ENCODE measurements around the gene ARL13B. TPM values are rescaled to one million over a fixed set of nuclear protein-coding genes. Genes with fewer than 3 reads are reported as not detected.
A peak's percentile ranks its signal among the peaks of the same experiment; 100 is the strongest.
"Not testable (repeated sequence)": the region's sequence is repeated elsewhere in the genome, so short reads cannot be mapped to it uniquely, and the experiment has no call there.

Gene ARL13B
- total and polyA plus RNA-seq, 5 donors from 2014 or later, result 5.6 to 7.5 (median 6.4) TPM

DNA sequence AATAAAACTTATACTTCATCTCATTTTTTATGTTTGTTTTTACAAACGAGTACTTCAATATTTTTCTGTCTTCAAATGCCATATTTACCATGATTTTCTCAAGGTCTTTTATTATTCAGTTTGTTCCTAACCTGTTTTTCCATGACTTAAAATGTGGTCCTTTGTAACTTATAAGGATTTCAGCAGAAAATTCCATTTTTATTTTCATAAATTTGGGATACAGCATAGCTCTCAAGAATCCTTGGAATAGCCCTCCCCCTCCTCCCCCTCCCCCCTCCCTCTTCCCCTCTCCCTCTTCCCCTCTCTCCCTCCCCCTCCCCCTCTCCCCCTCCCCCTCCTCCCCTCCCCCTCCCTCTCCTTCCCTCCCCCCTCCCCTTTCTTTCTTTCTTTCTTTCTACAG lies 63.3 kb downstream of the ARL13B start:
- no peak for ATAC-seq (ENCODE audit: low read depth in 2 of 2)
- no peak overlapping the region for H3K4me3 Mint-ChIP-seq
- Histone ChIP-seq H3K4me1 (ENCODE audit: control insufficient read depth, insufficient read depth, low read length, poor library complexity, severe bottlenecking) (no peaks in the 10 kb centered on the region), H3K9me3 (ENCODE audit: control insufficient read depth in 2 of 2, low read length in 2 of 2) (no peaks in the 10 kb centered on the region), H3K27ac (ENCODE audit: insufficient read depth, low read length, poor library complexity, severe bottlenecking) (no peak overlapping the region), H3K4me3 (ENCODE audit: low read depth, low read length) (no peak overlapping the region), H3K36me3 (ENCODE audit: control insufficient read depth, insufficient read depth, low read length) (no peaks in the 10 kb centered on the region), H3K27me3 (ENCODE audit: control insufficient read depth, insufficient read depth, low read length) (no peaks in the 10 kb centered on the region)
- peaks cover 0 to 4% (median 0%) of the 10 kb centered on the region in 4 donors for H3K4me1 Mint-ChIP-seq
- H3K36me3 Mint-ChIP-seq, result peaks cover 3% of the 10 kb centered on the region
- peaks cover 0 to 1% (median 0%) of the 10 kb centered on the region in 7 donors for H3K9me3 Mint-ChIP-seq
- DNase-seq, result no peak
- no peak overlapping the region for H3K27ac Mint-ChIP-seq
- no peaks in the 10 kb centered on the region for H3K27me3 Mint-ChIP-seq

DNA sequence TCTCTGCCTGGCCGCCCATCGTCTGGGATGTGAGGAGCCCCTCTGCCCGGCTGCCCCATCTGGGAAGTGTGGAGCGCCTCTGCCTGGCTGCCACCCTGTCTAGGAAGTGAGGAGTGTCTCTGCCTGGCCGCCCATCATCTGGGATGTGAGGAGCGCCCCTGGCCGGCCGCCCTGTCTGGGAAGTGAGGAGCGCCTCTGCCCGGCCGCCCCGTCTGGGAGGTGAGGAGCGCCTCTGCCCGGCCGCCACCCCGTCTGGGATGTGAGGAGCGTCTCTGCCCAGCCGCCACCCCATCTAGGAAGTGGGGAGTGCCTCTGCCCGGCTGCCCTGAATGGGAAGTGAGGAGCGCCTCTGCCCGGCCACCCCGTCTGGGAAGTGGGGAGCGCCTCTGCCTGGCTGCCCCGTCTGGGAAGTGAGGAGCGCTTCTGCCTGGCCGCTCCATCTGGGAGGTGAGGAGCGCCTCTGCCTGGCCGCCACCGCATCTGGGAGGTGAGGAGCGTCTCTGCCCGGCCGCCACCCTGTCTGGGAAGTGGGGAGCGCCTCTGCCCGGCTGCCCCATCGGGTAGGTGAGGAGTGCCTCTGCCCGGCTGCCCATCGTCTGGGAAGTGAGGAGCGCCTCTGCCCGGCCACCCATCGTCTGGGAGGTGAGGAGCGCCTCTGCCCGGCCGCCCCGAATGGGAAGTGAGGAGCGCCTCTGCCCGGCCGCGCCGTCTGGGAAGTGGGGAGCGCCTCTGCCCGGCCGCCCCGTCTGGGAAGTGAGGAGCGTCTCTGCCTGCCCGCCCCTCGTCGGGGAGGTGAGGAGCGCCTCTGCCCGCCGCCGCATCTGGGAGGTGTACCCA lies 64.4 kb downstream of the ARL13B start:
- not testable (repeated sequence) for ATAC-seq (ENCODE audit: low read depth in 2 of 2); H3K4me1 Mint-ChIP-seq; H3K9me3 ChIP-seq (ENCODE audit: control insufficient read depth in 2 of 2, low read length in 2 of 2); H3K4me3 ChIP-seq (ENCODE audit: low read depth, low read length); H3K36me3 ChIP-seq (ENCODE audit: control insufficient read depth, insufficient read depth, low read length); H3K27ac Mint-ChIP-seq; H3K36me3 Mint-ChIP-seq; H3K27me3 ChIP-seq (ENCODE audit: control insufficient read depth, insufficient read depth, low read length); H3K27me3 Mint-ChIP-seq; H3K27ac ChIP-seq (ENCODE audit: insufficient read depth, low read length, poor library complexity, severe bottlenecking); H3K9me3 Mint-ChIP-seq; H3K4me3 Mint-ChIP-seq; DNase-seq; H3K4me1 ChIP-seq (ENCODE audit: control insufficient read depth, insufficient read depth, low read length, poor library complexity, severe bottlenecking)

DNA sequence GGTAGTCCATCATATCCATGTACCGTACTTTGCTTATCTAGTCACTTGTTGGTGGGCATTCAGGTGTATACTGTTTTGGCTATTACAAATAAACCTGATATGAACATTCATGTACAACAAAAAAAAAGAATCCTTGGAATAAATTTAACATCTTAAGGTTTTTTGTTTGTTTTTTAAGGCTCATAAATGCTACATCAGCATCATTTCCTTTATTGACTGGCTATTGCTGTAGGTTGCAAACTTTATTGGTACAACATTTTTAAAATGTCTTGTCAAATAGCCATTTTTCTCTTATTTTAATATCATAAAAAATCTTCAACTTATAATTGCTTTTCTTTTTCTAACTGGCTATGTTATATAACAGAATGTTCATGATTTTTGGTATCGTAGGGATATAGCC lies 66.6 kb downstream of the ARL13B start:
- H3K27me3 ChIP-seq (ENCODE audit: control insufficient read depth, insufficient read depth, low read length), result no peaks in the 10 kb centered on the region
- DNase-seq (no peak), ATAC-seq (ENCODE audit: low read depth in 2 of 2) (no peak)
- Mint-ChIP-seq H3K4me1 (peaks cover 0 to 4% (median 0%) of the 10 kb centered on the region in 4 donors), H3K27me3 (no peaks in the 10 kb centered on the region), H3K27ac (no peak overlapping the region), H3K9me3 (peaks cover 0 to 1% (median 0%) of the 10 kb centered on the region in 7 donors), H3K4me3 (no peak overlapping the region), H3K36me3 (peaks cover 3% of the 10 kb centered on the region)
- no peaks in the 10 kb centered on the region for H3K36me3 ChIP-seq (ENCODE audit: control insufficient read depth, insufficient read depth, low read length)
- H3K4me3 ChIP-seq (ENCODE audit: low read depth, low read length), result no peak overlapping the region
- no peaks in the 10 kb centered on the region for H3K9me3 ChIP-seq (ENCODE audit: control insufficient read depth in 2 of 2, low read length in 2 of 2)
- no peaks in the 10 kb centered on the region for H3K4me1 ChIP-seq (ENCODE audit: control insufficient read depth, insufficient read depth, low read length, poor library complexity, severe bottlenecking)
- no peak overlapping the region for H3K27ac ChIP-seq (ENCODE audit: insufficient read depth, low read length, poor library complexity, severe bottlenecking)

DNA sequence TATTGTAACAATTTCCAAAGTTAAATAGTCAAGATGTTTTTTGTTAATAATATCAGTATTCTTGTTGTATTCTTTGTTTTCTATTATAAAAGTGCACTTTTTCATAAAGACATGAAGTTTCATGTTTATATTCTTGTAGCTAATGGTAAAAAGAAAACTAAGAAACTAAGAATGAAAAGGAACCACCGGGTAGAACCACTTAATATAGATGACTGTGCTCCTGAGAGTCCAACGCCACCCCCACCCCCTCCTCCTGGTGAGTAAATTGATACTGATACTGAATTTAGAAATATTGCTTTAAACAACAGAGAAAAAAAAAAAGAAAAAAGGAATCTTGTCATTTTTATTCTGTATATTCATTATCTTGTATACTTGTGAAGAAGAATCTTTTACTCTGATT lies 69.3 kb downstream of the ARL13B start:
- H3K36me3 Mint-ChIP-seq, result peaks cover 7% of the 10 kb centered on the region

DNA sequence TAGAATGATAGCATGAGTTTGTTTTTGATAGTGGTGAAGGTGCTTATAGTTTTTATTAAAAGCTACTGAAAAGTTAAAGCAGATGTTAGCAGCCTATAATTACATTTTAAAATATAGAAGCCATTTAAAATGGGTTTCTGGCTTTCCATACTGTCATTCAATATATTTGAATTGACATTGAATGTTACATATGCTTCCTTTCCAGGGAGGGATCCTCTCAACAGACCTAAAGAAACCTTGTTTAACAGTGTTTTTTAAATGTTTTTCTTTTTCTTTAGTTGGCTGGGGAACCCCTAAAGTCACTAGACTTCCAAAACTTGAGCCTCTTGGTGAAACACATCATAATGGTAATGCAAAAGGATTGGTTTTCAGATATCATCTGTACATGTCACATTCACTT lies 70.6 kb downstream of the ARL13B start:
- H3K27ac ChIP-seq (ENCODE audit: insufficient read depth, low read length, poor library complexity, severe bottlenecking), result no peak overlapping the region
- H3K36me3 ChIP-seq (ENCODE audit: control insufficient read depth, insufficient read depth, low read length), result no peaks in the 10 kb centered on the region
- Mint-ChIP-seq H3K4me1 (peaks cover 0 to 5% (median 2%) of the 10 kb centered on the region in 4 donors), H3K27me3 (no peaks in the 10 kb centered on the region), H3K4me3 (no peak overlapping the region), H3K27ac (no peak overlapping the region), H3K9me3 (no peaks in the 10 kb centered on the region), H3K36me3 (peaks cover 4% of the 10 kb centered on the region)
- ATAC-seq (ENCODE audit: low read depth in 2 of 2) (no peak), DNase-seq (no peak)
- no peaks in the 10 kb centered on the region for H3K27me3 ChIP-seq (ENCODE audit: control insufficient read depth, insufficient read depth, low read length)
- no peaks in the 10 kb centered on the region for H3K9me3 ChIP-seq (ENCODE audit: control insufficient read depth in 2 of 2, low read length in 2 of 2)
- no peak overlapping the region for H3K4me3 ChIP-seq (ENCODE audit: low read depth, low read length)
- no peaks in the 10 kb centered on the region for H3K4me1 ChIP-seq (ENCODE audit: control insufficient read depth, insufficient read depth, low read length, poor library complexity, severe bottlenecking)

More for the DNA sequence above, 69.3 kb downstream of the ARL13B start:
- H3K27ac Mint-ChIP-seq, result no peak overlapping the region
- H3K36me3 ChIP-seq (ENCODE audit: control insufficient read depth, insufficient read depth, low read length), result no peaks in the 10 kb centered on the region
- peaks cover 0 to 5% (median 2%) of the 10 kb centered on the region in 4 donors for H3K4me1 Mint-ChIP-seq
- H3K9me3 ChIP-seq (ENCODE audit: control insufficient read depth in 2 of 2, low read length in 2 of 2), result no peaks in the 10 kb centered on the region
- no peaks in the 10 kb centered on the region for H3K9me3 Mint-ChIP-seq
- DNase-seq, result no peak
- H3K4me3 ChIP-seq (ENCODE audit: low read depth, low read length), result no peak overlapping the region
- no peaks in the 10 kb centered on the region for H3K4me1 ChIP-seq (ENCODE audit: control insufficient read depth, insufficient read depth, low read length, poor library complexity, severe bottlenecking)
- no peaks in the 10 kb centered on the region for H3K27me3 ChIP-seq (ENCODE audit: control insufficient read depth, insufficient read depth, low read length)
- no peak overlapping the region for H3K4me3 Mint-ChIP-seq
- H3K27me3 Mint-ChIP-seq, result no peaks in the 10 kb centered on the region
- no peak overlapping the region for H3K27ac ChIP-seq (ENCODE audit: insufficient read depth, low read length, poor library complexity, severe bottlenecking)
- no peak for ATAC-seq (ENCODE audit: low read depth in 2 of 2)

DNA sequence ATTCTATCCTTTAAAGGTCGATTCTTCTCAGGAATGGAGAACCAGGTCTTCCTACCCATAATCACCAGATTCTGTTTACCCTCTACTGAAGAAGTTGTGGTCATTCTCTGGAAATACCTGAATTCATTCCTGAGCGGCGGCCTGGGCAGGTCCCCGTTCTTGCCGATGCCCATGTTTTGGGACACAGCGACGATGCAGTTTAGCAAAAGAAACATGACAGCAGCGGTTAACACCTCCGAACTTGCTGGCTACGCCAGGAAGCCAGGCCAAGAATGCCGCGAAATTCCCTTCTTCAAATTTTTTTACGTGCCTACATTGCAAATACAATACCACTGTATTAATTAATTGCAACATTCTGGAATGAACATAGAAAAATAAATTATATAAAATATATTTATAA lies 81.3 kb downstream of the ARL13B start:
- no peak for DNase-seq
- Histone ChIP-seq H3K27me3 (ENCODE audit: control insufficient read depth, insufficient read depth, low read length) (no peaks in the 10 kb centered on the region), H3K4me3 (ENCODE audit: low read depth, low read length) (no peak overlapping the region), H3K36me3 (ENCODE audit: control insufficient read depth, insufficient read depth, low read length) (no peaks in the 10 kb centered on the region), H3K9me3 (ENCODE audit: control insufficient read depth in 2 of 2, low read length in 2 of 2) (no peaks in the 10 kb centered on the region), H3K27ac (ENCODE audit: insufficient read depth, low read length, poor library complexity, severe bottlenecking) (peak overlapping the region; percentile 97), H3K4me1 (ENCODE audit: control insufficient read depth, insufficient read depth, low read length, poor library complexity, severe bottlenecking) (peaks cover 41% of the 10 kb centered on the region)
- Mint-ChIP-seq H3K4me3 (peak overlapping the region in 2 of 4 donors; percentile 12 to 29), H3K36me3 (peaks cover 41% of the 10 kb centered on the region), H3K27ac (peak overlapping the region in 1 of 3 donors; percentile 41), H3K27me3 (no peaks in the 10 kb centered on the region), H3K4me1 (peaks cover 30 to 59% (median 50%) of the 10 kb centered on the region in 4 donors), H3K9me3 (no peaks in the 10 kb centered on the region)
- ATAC-seq (ENCODE audit: low read depth in 2 of 2), result no peak

DNA sequence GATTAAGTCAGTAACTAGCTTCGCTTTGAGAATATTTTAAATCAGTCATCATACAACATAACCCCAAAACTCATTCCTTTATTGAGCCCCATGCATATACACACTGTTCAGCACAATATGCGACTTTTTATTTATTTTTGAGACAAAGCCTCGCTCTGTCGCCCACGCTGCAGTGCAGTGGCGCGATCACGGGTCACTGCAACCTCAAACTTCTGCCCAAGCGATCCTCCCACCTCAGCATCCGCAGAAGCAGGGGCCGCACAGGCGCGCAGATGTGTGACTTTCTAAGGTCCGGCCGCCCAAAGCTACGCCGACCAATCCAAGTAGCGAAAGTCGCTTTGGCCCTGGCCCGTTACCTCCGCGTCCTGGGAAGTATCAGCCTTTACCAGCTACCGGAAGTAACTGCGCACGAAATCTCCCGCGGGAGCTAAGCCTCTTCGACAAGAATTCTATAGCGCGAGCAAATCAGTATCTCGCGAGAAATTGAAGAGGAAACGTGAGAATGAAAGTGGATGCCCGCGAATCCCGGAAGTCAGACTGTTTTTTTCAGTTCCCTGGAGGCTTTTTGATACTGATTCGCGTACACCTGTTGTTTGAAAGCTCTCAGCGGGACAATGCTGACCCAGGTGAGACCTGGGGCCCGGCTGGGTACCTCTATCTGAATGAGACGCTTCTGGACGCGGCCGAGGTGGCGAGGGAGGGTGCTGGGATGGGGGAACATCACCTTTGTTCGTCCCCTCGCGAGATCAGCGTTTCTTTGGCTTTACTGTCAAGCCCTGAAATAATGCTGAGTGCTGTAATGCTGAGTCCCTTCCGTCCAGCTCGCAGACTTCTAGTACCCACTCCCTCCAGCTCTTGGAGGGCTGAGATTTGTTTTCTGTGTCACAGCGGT lies 82.8 kb downstream of the ARL13B start, which contains the start of the genes DHFR2 and NSUN3:
Gene DHFR2, minus strand, starts transcription at position 404 of the 892 bp plus-strand sequence. CDS start 1,405 bp downstream, outside the sequence.
Gene NSUN3, plus strand, starts transcription at position 549 of the 892 bp plus-strand sequence. Its CDS starts 66 bp downstream, at position 615.
- Mint-ChIP-seq H3K27me3 (no peaks in the 10 kb centered on the region), H3K36me3 (peaks cover 51% of the 10 kb centered on the region), H3K27ac (peak within 1 kb of the TSS; percentile 99 to 100 (median 100)), H3K4me1 (peaks cover 39 to 69% (median 55%) of the 10 kb centered on the region in 4 donors), H3K9me3 (no peaks in the 10 kb centered on the region), H3K4me3 (peak within 1 kb of the TSS; percentile 96 to 99 (median 99))
- no peaks in the 10 kb centered on the region for H3K9me3 ChIP-seq (ENCODE audit: control insufficient read depth in 2 of 2, low read length in 2 of 2)
- ATAC-seq (ENCODE audit: low read depth in 2 of 2) (peak; percentile 84 to 87), DNase-seq (peak; percentile 82 to 95 (median 94))
- H3K27me3 ChIP-seq (ENCODE audit: control insufficient read depth, insufficient read depth, low read length), result no peaks in the 10 kb centered on the region
- H3K4me1 ChIP-seq (ENCODE audit: control insufficient read depth, insufficient read depth, low read length, poor library complexity, severe bottlenecking), result peaks cover 43% of the 10 kb centered on the region
- peaks cover 6% of the 10 kb centered on the region for H3K36me3 ChIP-seq (ENCODE audit: control insufficient read depth, insufficient read depth, low read length)
- H3K27ac ChIP-seq (ENCODE audit: insufficient read depth, low read length, poor library complexity, severe bottlenecking), result peak within 1 kb of the TSS; percentile 97
- H3K4me3 ChIP-seq (ENCODE audit: low read depth, low read length), result peak within 1 kb of the TSS; percentile 96

Data from CD4-positive, CD25-positive, alpha-beta regulatory T cell (primary cell).